OCI-LY7 (cell line): ENCODE measurements around the gene LRRN2. TPM values are rescaled to one million over a fixed set of nuclear protein-coding genes. Genes with fewer than 3 reads are reported as not detected.

Experiments
- BruUV-seq: library from RNA; stranded (reverse); fragments of 400-500 nt; replicated peaks from 2 replicates; lab custom pipeline; 2021; lab: Mats Ljungman, UMichigan
- CTCF ChIA-PET: fragments of 300-600 bp; sonication (Branson Sonifier 250); formaldehyde crosslinking; loops from one replicate; lab custom pipeline; 2022; ENCODE audit warnings: antibody characterized with exemption; ENCODE audit not compliant: unreplicated experiment; lab: Charles Lee
- POLR2A ChIA-PET: fragments of 300-600 bp; sonication (Branson Sonifier 250); formaldehyde crosslinking; loops from one replicate; lab custom pipeline; 2022; ENCODE audit warnings: antibody characterized with exemption; lab: Charles Lee
- DNase-seq: peaks from one replicate; pipeline ENCODE4 v3.0.0-alpha.2; 2015; ENCODE audit warnings: low spot score
- H2AFZ ChIP-seq: fragments of 200-600 bp; sonication (generic), shearing (Covaris generic); 2 replicates; pipeline ENCODE4 v1.6.1; 2014; ENCODE audit warnings: mild to moderate bottlenecking, antibody characterized with exemption, low read length, moderate library complexity
- H3K27ac ChIP-seq: fragments of 200-600 bp; sonication (generic); 2 replicates; pipeline ENCODE4 v1.5.1; 2014; ENCODE audit warnings: mixed run types, low read depth, mild to moderate bottlenecking, moderate library complexity, low read length, inconsistent platforms; ENCODE audit not compliant: poor library complexity, severe bottlenecking
- H3K36me3 ChIP-seq: fragments of 200-600 bp; sonication (generic); 2 replicates; pipeline ENCODE4 v1.6.1; 2014; ENCODE audit warnings: mild to moderate bottlenecking, antibody characterized with exemption, low read length, moderate library complexity, mixed read lengths; ENCODE audit not compliant: insufficient read depth
- H3K4me1 ChIP-seq: fragments of 200-600 bp; sonication (generic); 2 replicates; pipeline ENCODE4 v1.5.1; 2014; ENCODE audit warnings: mild to moderate bottlenecking, low read length; ENCODE audit not compliant: insufficient read depth, poor library complexity, severe bottlenecking
- H3K4me2 ChIP-seq: fragments of 200-600 bp; sonication (generic); 2 replicates; pipeline ENCODE4 v1.6.1; 2014; ENCODE audit warnings: mild to moderate bottlenecking, low read length
- H3K4me3 ChIP-seq: fragments of 200-600 bp; sonication (generic); 2 replicates; pipeline ENCODE4 v1.5.1; 2014; ENCODE audit warnings: mild to moderate bottlenecking, low read depth, low read length; ENCODE audit not compliant: poor library complexity, severe bottlenecking
- H3K79me2 ChIP-seq: fragments of 200-600 bp; sonication (generic); 2 replicates; pipeline ENCODE4 v1.6.1; 2016; ENCODE audit warnings: low read depth, mild to moderate bottlenecking, low read length, moderate library complexity, mixed read lengths; ENCODE audit not compliant: insufficient read depth
- H3K9me2 ChIP-seq: fragments of 200-600 bp; sonication (generic); 2 replicates; pipeline ENCODE4 v1.6.1; 2016; ENCODE audit warnings: mild to moderate bottlenecking, low read length, mixed read lengths; ENCODE audit not compliant: insufficient read depth
- H3K9me3 ChIP-seq: fragments of 200-600 bp; sonication (generic); 2 replicates; pipeline ENCODE4 v1.6.1; 2014; ENCODE audit warnings: mild to moderate bottlenecking, mixed run types, low read length, mixed read lengths
- H4K20me1 ChIP-seq: fragments of 200-600 bp; sonication (generic); 2 replicates; pipeline ENCODE4 v1.6.1; 2014; ENCODE audit warnings: mild to moderate bottlenecking, antibody characterized with exemption, low read length, moderate library complexity, mixed read lengths; ENCODE audit not compliant: insufficient read depth
- CTCF ChIP-seq: fragments of 200-600 bp; sonication (generic); conservative IDR thresholded peaks from 2 replicates; pipeline ENCODE4 v1.5.1; 2014; ENCODE audit warnings: mild to moderate bottlenecking, antibody characterized with exemption, low read length, moderate library complexity, mixed read lengths
- EZH2phosphoT487 ChIP-seq: fragments of 200-600 bp; sonication (generic); IDR thresholded peaks from 2 replicates; pipeline ENCODE4 v1.6.1; 2018; ENCODE audit warnings: low read depth, borderline replicate concordance, mild to moderate bottlenecking, mixed run types, antibody characterized with exemption, low read length, moderate library complexity, mixed read lengths
- intact Hi-C: fragments of 100-400 bp; cut with micrococcal nuclease; formaldehyde crosslinking; loops from one replicate; pipeline ENCODE4 v1.10.0; 2022; ENCODE audit not compliant: unreplicated experiment
- total RNA-seq, 2 experiments: library from RNA; depleted of rRNA in 1 of 2; stranded (reverse); fragments of >200 nt in 1 of 2; shearing (Covaris generic) in 1 of 2; gene quantifications; 2 replicates each; pipeline ENCODE4 v1.2.3, GENCODE V29; 2014 to 2022

The LRRN2 gene
- total RNA-seq, 2 experiments from 2014 or later = not detected

GRCh38 chr1:204649721-204650521, 35.6 kb downstream of the LRRN2 start:
- Histone ChIP-seq H3K9me3 (no peaks in the 10 kb centered on the region), H4K20me1 (no peaks in the 10 kb centered on the region), H3K4me3 (no peak overlapping the region), H3K4me2 (no peak overlapping the region), H3K79me2 (no peaks in the 10 kb centered on the region), H3K36me3 (no peaks in the 10 kb centered on the region), H3K27ac (no peak overlapping the region), H2AFZ (no peak overlapping the region), H3K9me2 (no peaks in the 10 kb centered on the region), H3K4me1 (no peaks in the 10 kb centered on the region)
- ChIA-PET CTCF (no interaction called here), POLR2A (no interaction called here)
- no TSS peak for BruUV-seq
- DNase-seq = no peak
- intact Hi-C loops = no loop called here
- TF ChIP-seq EZH2phosphoT487 (no peak), CTCF (no peak)

GRCh38 chr1:204648576-204648975, 37.0 kb downstream of the LRRN2 start:
- intact Hi-C loops = no loop called here
- H3K4me3 ChIP-seq = no peak overlapping the region
- DNase-seq = no peak
- H3K4me2 ChIP-seq = no peak overlapping the region
- H3K9me3 ChIP-seq = no peaks in the 10 kb centered on the region
- no peaks in the 10 kb centered on the region for H3K79me2 ChIP-seq
- H4K20me1 ChIP-seq = no peaks in the 10 kb centered on the region
- ChIA-PET CTCF (no interaction called here), POLR2A (no interaction called here)
- no peak for TF ChIP-seq EZH2phosphoT487
- no peak for TF ChIP-seq CTCF
- no peaks in the 10 kb centered on the region for H3K4me1 ChIP-seq
- H3K36me3 ChIP-seq = no peaks in the 10 kb centered on the region
- BruUV-seq = no TSS peak
- no peak overlapping the region for H3K27ac ChIP-seq
- no peak overlapping the region for H2AFZ ChIP-seq
- no peaks in the 10 kb centered on the region for H3K9me2 ChIP-seq

- Histone ChIP-seq H3K4me1 (no peaks in the 10 kb centered on the region), H3K9me2 (no peaks in the 10 kb centered on the region), H3K9me3 (no peaks in the 10 kb centered on the region), H3K36me3 (no peaks in the 10 kb centered on the region), H3K4me3 (no peak overlapping the region), H3K27ac (no peak overlapping the region), H2AFZ (no peak overlapping the region), H3K4me2 (no peak overlapping the region), H4K20me1 (no peaks in the 10 kb centered on the region), H3K79me2 (no peaks in the 10 kb centered on the region)
- ChIA-PET CTCF (no interaction called here), POLR2A (interaction anchor here (0.6 kb wide), 1 partner anchor 1409 kb away, joined by 3 read pairs; no protein-coding TSS in a partner anchor)
- no TSS peak for BruUV-seq
- DNase-seq = no peak
- intact Hi-C loops = no loop called here
- TF ChIP-seq EZH2phosphoT487 (no peak), CTCF (no peak)
Observed at GRCh38 chr1:204647805-204648153, 37.8 kb downstream of the LRRN2 start.
